IMR-90 (cell line): Measurements from ENCODE around the gene CAMKMT. TPM values are rescaled to one million over a fixed set of nuclear protein-coding genes. Genes with fewer than 3 reads are reported as not detected.

Source experiments
- ATAC-seq: fragments of 200-7000 bp; cut with Tn5 transposase; 2 replicates; pipeline ENCODE4 v1.9.1; 2020; ENCODE audit warnings: low read depth, mild to moderate bottlenecking, moderate library complexity
- BruUV-seq: library from RNA; stranded (reverse); fragments of 400-500 nt; replicated peaks from 2 replicates; lab custom pipeline; 2021; lab: Mats Ljungman, UMichigan
- CTCF ChIA-PET: fragments of 300-600 bp; formaldehyde crosslinking; extraction: SDS; loops from one replicate; lab custom pipeline; 2021; ENCODE audit warnings: antibody characterized with exemption; lab: Yijun Ruan, JAX
- POLR2A ChIA-PET: fragments of 300-600 bp; sonication (Branson Sonifier 250); formaldehyde crosslinking; loops from one replicate; lab custom pipeline; 2022; ENCODE audit warnings: antibody characterized with exemption; ENCODE audit not compliant: unreplicated experiment; lab: Charles Lee
- DNase-seq: peaks from one replicate; pipeline ENCODE4 v3.0.0; 2013
- H2AFZ ChIP-seq: replicated peaks from 2 replicates; pipeline ENCODE3; 2013; ENCODE audit warnings: low read length, mild to moderate bottlenecking; ENCODE audit not compliant: poor library complexity
- H2AK5ac ChIP-seq: 2 replicates; pipeline ENCODE4 v1.6.1; 2013; ENCODE audit warnings: low read depth, low read length, inconsistent platforms
- H2AK9ac ChIP-seq: replicated peaks from 2 replicates; pipeline ENCODE3; 2013; ENCODE audit warnings: mild to moderate bottlenecking, low read depth, low read length, moderate library complexity; ENCODE audit not compliant: poor library complexity
- H2BK120ac ChIP-seq: 2 replicates; pipeline ENCODE4 v1.6.1; 2013; ENCODE audit warnings: low read depth, low read length, inconsistent platforms
- H2BK15ac ChIP-seq: 3 replicates; pipeline ENCODE4 v1.6.1; 2013; ENCODE audit warnings: low read depth, low read length, inconsistent platforms
- H2BK20ac ChIP-seq: 2 replicates; pipeline ENCODE4 v1.6.1; 2013; ENCODE audit warnings: low read depth, mild to moderate bottlenecking, inconsistent platforms, low read length, moderate library complexity
- H2BK5ac ChIP-seq: 2 replicates; pipeline ENCODE4 v1.6.1; 2013; ENCODE audit warnings: mild to moderate bottlenecking, low read depth, low read length, inconsistent platforms; ENCODE audit not compliant: poor library complexity, severe bottlenecking
- H3K14ac ChIP-seq: replicated peaks from 2 replicates; pipeline ENCODE4 v1.6.1; 2013; ENCODE audit warnings: low read depth, low read length, inconsistent platforms
- H3K18ac ChIP-seq: 2 replicates; pipeline ENCODE4 v1.6.1; 2013; ENCODE audit warnings: low read depth, low read length, control low read depth
- H3K23ac ChIP-seq: 2 replicates; pipeline ENCODE4 v1.6.1; 2013; ENCODE audit warnings: low read depth, low read length, inconsistent platforms
- H3K27ac ChIP-seq: 2 replicates; pipeline ENCODE4 v1.5.1; 2013; ENCODE audit warnings: mild to moderate bottlenecking, control low read depth, low read length; ENCODE audit not compliant: insufficient read depth
- H3K27me3 ChIP-seq: 2 replicates; pipeline ENCODE4 v1.6.1; 2013; ENCODE audit warnings: low read length; ENCODE audit not compliant: control insufficient read depth, insufficient read depth
- H3K36me3 ChIP-seq: 2 replicates; pipeline ENCODE4 v1.6.1; 2013; ENCODE audit warnings: low read length, mixed read lengths; ENCODE audit not compliant: control insufficient read depth, insufficient read depth
- H3K4ac ChIP-seq: 2 replicates; pipeline ENCODE4 v1.6.1; 2013; ENCODE audit warnings: low read depth, low read length, inconsistent platforms
- H3K4me1 ChIP-seq: 2 replicates; pipeline ENCODE4 v1.6.1; 2013; ENCODE audit warnings: low read length, mixed read lengths; ENCODE audit not compliant: control insufficient read depth, insufficient read depth
- H3K4me2 ChIP-seq: 2 replicates; pipeline ENCODE4 v1.6.1; 2013; ENCODE audit warnings: low read depth, mild to moderate bottlenecking, control low read depth, low read length, moderate library complexity
- H3K4me3 ChIP-seq: 2 replicates; pipeline ENCODE4 v1.5.1; 2013; ENCODE audit warnings: low read depth, mild to moderate bottlenecking, control low read depth, low read length, moderate library complexity; ENCODE audit not compliant: insufficient read depth
- H3K56ac ChIP-seq: 2 replicates; pipeline ENCODE4 v1.6.1; 2013; ENCODE audit warnings: low read length, inconsistent platforms; ENCODE audit not compliant: insufficient read depth; ENCODE audit errors: extremely low read depth
- H3K79me1 ChIP-seq, 2 experiments: 2 replicates each; pipeline ENCODE4 v1.6.1; 2013; ENCODE audit warnings: low read length in 2 of 2, inconsistent platforms in 1 of 2, low read depth in 1 of 2
- H3K9ac ChIP-seq: 2 replicates; pipeline ENCODE4 v1.6.1; 2013; ENCODE audit warnings: low read depth, low read length, control low read depth
- H3K9me1 ChIP-seq: 2 replicates; pipeline ENCODE4 v1.6.1; 2013; ENCODE audit warnings: low read length, inconsistent platforms; ENCODE audit not compliant: insufficient read depth
- H3K9me3 ChIP-seq: 2 replicates; pipeline ENCODE4 v1.6.1; 2013; ENCODE audit warnings: low read length; ENCODE audit not compliant: control insufficient read depth, insufficient read depth
- H4K20me1 ChIP-seq: 2 replicates; pipeline ENCODE4 v1.6.1; 2013; ENCODE audit warnings: low read length, inconsistent platforms; ENCODE audit not compliant: insufficient read depth
- H4K5ac ChIP-seq: 2 replicates; pipeline ENCODE4 v1.6.1; 2013; ENCODE audit warnings: mild to moderate bottlenecking, low read depth, low read length, control low read depth
- H4K8ac ChIP-seq, 2 experiments: 2 replicates each; pipeline ENCODE4 v1.6.1; 2013; ENCODE audit warnings: low read depth in 2 of 2, low read length in 2 of 2, control low read depth in 1 of 2, inconsistent platforms in 1 of 2
- H4K91ac ChIP-seq: 2 replicates; pipeline ENCODE4 v1.6.1; 2013; ENCODE audit warnings: low read depth, low read length, inconsistent platforms; ENCODE audit not compliant: insufficient read depth
- CTCF ChIP-seq: conservative IDR thresholded peaks from 2 replicates; pipeline ENCODE4 v1.5.1; 2012; ENCODE audit warnings: mild to moderate bottlenecking, low read depth, low read length, improper control_type of control experiment
- ELK1 ChIP-seq: fragments of 150-350 bp; IDR thresholded peaks from 2 replicates; pipeline ENCODE4 v1.6.1; 2016; ENCODE audit warnings: low read depth, mild to moderate bottlenecking, low read length, moderate library complexity, borderline replicate concordance
- FOS ChIP-seq: fragments of 150-350 bp; IDR thresholded peaks from 2 replicates; pipeline ENCODE4 v1.6.1; 2016; ENCODE audit warnings: low read depth, low read length
- MAFK ChIP-seq: IDR thresholded peaks from 2 replicates; pipeline ENCODE4 v1.6.1; 2012; ENCODE audit warnings: low read depth, low read length, improper control_type of control experiment
- MAZ ChIP-seq: IDR thresholded peaks from 2 replicates; pipeline ENCODE4 v1.6.1; 2012; ENCODE audit warnings: low read depth, mild to moderate bottlenecking, low read length, improper control_type of control experiment, moderate library complexity, borderline replicate concordance
- MXI1 ChIP-seq: IDR thresholded peaks from 2 replicates; pipeline ENCODE4 v1.6.1; 2012; ENCODE audit warnings: low read depth, mild to moderate bottlenecking, low read length, moderate library complexity, borderline replicate concordance
- NFE2L2 ChIP-seq: fragments of 150-350 bp; IDR thresholded peaks from 2 replicates; pipeline ENCODE4 v1.6.1; 2016; ENCODE audit warnings: low read depth, mild to moderate bottlenecking, low read length
- POLR2A ChIP-seq: IDR thresholded peaks from 2 replicates; pipeline ENCODE4 v1.6.1; 2012; ENCODE audit warnings: mild to moderate bottlenecking, low read depth, low read length
- RAD21 ChIP-seq: IDR thresholded peaks from 2 replicates; pipeline ENCODE4 v1.6.1; 2012; ENCODE audit warnings: low read length, improper control_type of control experiment
- RFX5 ChIP-seq: IDR thresholded peaks from 2 replicates; pipeline ENCODE4 v1.8.0; 2012; ENCODE audit warnings: low read depth, mild to moderate bottlenecking, low read length, moderate library complexity
- SMC3 ChIP-seq: fragments of 150-350 bp; IDR thresholded peaks from 2 replicates; pipeline ENCODE4 v1.6.1; 2016; ENCODE audit warnings: low read depth, mild to moderate bottlenecking, antibody characterized with exemption, low read length, moderate library complexity
- USF2 ChIP-seq: fragments of 150-350 bp; IDR thresholded peaks from 2 replicates; pipeline ENCODE4 v1.6.1; 2017; ENCODE audit warnings: mild to moderate bottlenecking, antibody characterized with exemption, low read length, low read depth
- WGBS, 2 experiments: methylation state at CpG; one replicate each; pipeline versions ENCODE4 v1.1.5 to v1.1.7; 2013; ENCODE audit warnings: missing lambda C conversion rate in 2 of 2; ENCODE audit not compliant: insufficient read length in 1 of 2; ENCODE audit errors: extremely low coverage in 2 of 2; 5-methylcytosine and 5-hydroxymethylcytosine counted together
- dilution Hi-C: fragments of 300-500 bp; cut with HindIII; formaldehyde crosslinking; loops from one replicate; pipeline ENCODE4 v1.14.3; 2018; ENCODE audit warnings: low sequenced_read_pairs; ENCODE audit not compliant: unreplicated experiment
- in situ Hi-C: fragments of 300-500 bp; cut with MboI; formaldehyde crosslinking; loops from 3 replicates; pipeline ENCODE4 v1.14.3; 2019; ENCODE audit warnings: low sequenced_read_pairs, inconsistent platforms, mixed read lengths
- intact Hi-C: fragments of 100-400 bp; cut with micrococcal nuclease; formaldehyde crosslinking; loops from 2 replicates; pipeline ENCODE4 v1.10.0; 2022
- polyA plus RNA-seq, 3 experiments: library from polyadenylated mRNA; depleted of rRNA; stranded (reverse); fragments of >200 nt; gene quantifications; 2 replicates each; pipeline ENCODE4 v1.2.3, GENCODE V29; 2012; ENCODE audit warnings: low replicate concordance in 1 of 3
- total RNA-seq: library from RNA; depleted of rRNA; stranded (reverse); fragments of >200 nt; gene quantifications from 2 replicates; pipeline ENCODE4 v1.2.3, GENCODE V29; 2012

CAMKMT gene
- total and polyA plus RNA-seq, 2 of the 4 experiments (the other 2 are of a cell fraction), result 4.4 to 6.8 TPM

- intact Hi-C loops, result no loop called here
- H2BK5ac ChIP-seq, result no peak overlapping the region
- H2BK120ac ChIP-seq, result no peak overlapping the region
- ATAC-seq, result no peak
- H2AK9ac ChIP-seq, result no peak overlapping the region
- H3K56ac ChIP-seq, result no peak overlapping the region
- no peak for TF ChIP-seq RAD21
- no peak for TF ChIP-seq NFE2L2
- no peak for TF ChIP-seq RFX5
- TF ChIP-seq SMC3, result no peak
- TF ChIP-seq USF2, result no peak
- no peak for TF ChIP-seq MAZ
- no peak for TF ChIP-seq MXI1
- no peak for TF ChIP-seq CTCF
- no peak for TF ChIP-seq FOS
- no peak for TF ChIP-seq POLR2A
- TF ChIP-seq MAFK, result no peak
- no peak for TF ChIP-seq ELK1
- no peaks in the 10 kb centered on the region for H3K79me1 ChIP-seq
- H4K91ac ChIP-seq, result no peak overlapping the region
- BruUV-seq, result no TSS peak
- no peak overlapping the region for H3K14ac ChIP-seq
- ChIA-PET POLR2A (no interaction called here), CTCF (no interaction called here)
- H3K9ac ChIP-seq, result no peak overlapping the region
- H3K36me3 ChIP-seq, result no peaks in the 10 kb centered on the region
- dilution Hi-C loops, result no loop called here
- H4K8ac ChIP-seq, result no peak overlapping the region
- H4K20me1 ChIP-seq, result no peaks in the 10 kb centered on the region
- H3K4ac ChIP-seq, result no peak overlapping the region
- DNase-seq, result no peak
- H3K4me3 ChIP-seq, result no peak overlapping the region
- H2BK15ac ChIP-seq, result no peak overlapping the region
- H3K4me1 ChIP-seq, result no peaks in the 10 kb centered on the region
- whole genome bisulfite sequencing, 2 experiments, result no CpG with 5 or more reads among the region's 4 CpGs
- no peak overlapping the region for H3K18ac ChIP-seq
- no peak overlapping the region for H3K4me2 ChIP-seq
- H3K27me3 ChIP-seq, result no peaks in the 10 kb centered on the region
- in situ Hi-C loops, result no loop called here
- no peak overlapping the region for H3K27ac ChIP-seq
- H2AK5ac ChIP-seq, result no peak overlapping the region
- H3K9me1 ChIP-seq, result no peaks in the 10 kb centered on the region
- H3K23ac ChIP-seq, result no peak overlapping the region
- no peaks in the 10 kb centered on the region for H3K9me3 ChIP-seq
- H2BK20ac ChIP-seq, result no peak overlapping the region
- no peak overlapping the region for H2AFZ ChIP-seq
- H4K5ac ChIP-seq, result no peak overlapping the region
Measured at GRCh38 chr2:44638649-44639048, 276.9 kb downstream of the CAMKMT start.
